PC-9 (cell line): ENCODE results near the gene SNRNP70. TPM values are rescaled to one million over a fixed set of nuclear protein-coding genes. Genes with fewer than 3 reads are reported as not detected.

ENCODE experiments used
- BruUV-seq: library from RNA; stranded (reverse); fragments of 400-500 nt; replicated peaks from 2 replicates; lab custom pipeline; 2021; lab: Mats Ljungman, UMichigan
- CTCF ChIA-PET: fragments of 300-600 bp; sonication (Branson Sonifier 250); formaldehyde crosslinking; loops from one replicate; lab custom pipeline; 2022; ENCODE audit warnings: antibody characterized with exemption; lab: Charles Lee
- POLR2A ChIA-PET: fragments of 300-600 bp; sonication (Branson Sonifier 250); formaldehyde crosslinking; loops from one replicate; lab custom pipeline; 2022; ENCODE audit warnings: antibody characterized with exemption; ENCODE audit not compliant: unreplicated experiment; lab: Charles Lee
- DNase-seq, 2 experiments: peaks; one replicate each; pipeline versions ENCODE4 v3.0.0 to v3.0.0-alpha.2; 2015 to 2022; ENCODE audit warnings: mixed read lengths in 1 of 2
- H2AFZ ChIP-seq: fragments of 200-600 bp; sonication (generic); 2 replicates; pipeline ENCODE4 v1.8.1; 2017; ENCODE audit warnings: antibody characterized with exemption
- H3F3A ChIP-seq: fragments of 200-600 bp; sonication (generic); 2 replicates; pipeline ENCODE4 v1.8.1; 2017; ENCODE audit warnings: antibody characterized with exemption, mild to moderate bottlenecking, low read depth; ENCODE audit not compliant: insufficient read depth
- H3K27ac ChIP-seq: fragments of 200-600 bp; sonication (generic); 2 replicates; pipeline ENCODE4 v1.6.1; 2016; ENCODE audit warnings: mixed run types
- H3K27me3 ChIP-seq: fragments of 200-600 bp; sonication (generic); 2 replicates; pipeline ENCODE4 v1.6.1; 2016; ENCODE audit warnings: low read depth, mixed run types; ENCODE audit not compliant: insufficient read depth
- H3K36me3 ChIP-seq: fragments of 200-600 bp; sonication (generic); 2 replicates; pipeline ENCODE4 v1.6.1; 2016; ENCODE audit warnings: low read depth, mixed run types
- H3K4me1 ChIP-seq: fragments of 200-600 bp; sonication (generic); replicated peaks from 2 replicates; pipeline ENCODE4 v1.6.1; 2016; ENCODE audit warnings: mixed run types; ENCODE audit not compliant: insufficient read depth
- H3K4me2 ChIP-seq: fragments of 200-600 bp; sonication (generic); 2 replicates; pipeline ENCODE4 v1.6.1; 2017; ENCODE audit warnings: mixed run types
- H3K4me3 ChIP-seq: fragments of 200-600 bp; sonication (generic); 2 replicates; pipeline ENCODE4 v1.6.1; 2016; ENCODE audit warnings: mixed run types
- H3K79me2 ChIP-seq: fragments of 200-600 bp; sonication (generic); 2 replicates; pipeline ENCODE4 v1.6.1; 2017; ENCODE audit warnings: low read depth, mixed run types
- H3K9me2 ChIP-seq: fragments of 200-600 bp; sonication (generic); 2 replicates; pipeline ENCODE4 v1.8.1; 2017; ENCODE audit warnings: mild to moderate bottlenecking; ENCODE audit not compliant: insufficient read depth
- H3K9me3 ChIP-seq: fragments of 200-600 bp; sonication (generic); 2 replicates; pipeline ENCODE4 v1.8.1; 2016; ENCODE audit warnings: low read depth; ENCODE audit not compliant: insufficient read depth
- H4K20me1 ChIP-seq: fragments of 200-600 bp; sonication (generic); 2 replicates; pipeline ENCODE4 v1.8.1; 2017; ENCODE audit not compliant: insufficient read depth
- CTCF ChIP-seq: fragments of 200-600 bp; sonication (generic); conservative IDR thresholded peaks from 2 replicates; pipeline ENCODE4 v1.6.1; 2017; ENCODE audit warnings: mixed run types, antibody characterized with exemption, mild to moderate bottlenecking, moderate library complexity
- EZH2 ChIP-seq: fragments of 200-600 bp; sonication (generic); IDR thresholded peaks from 2 replicates; pipeline ENCODE4 v1.8.0; 2017; ENCODE audit warnings: antibody characterized with exemption, low read depth
- intact Hi-C: fragments of 100-400 bp; cut with micrococcal nuclease; formaldehyde crosslinking; loops from one replicate; pipeline ENCODE4 v1.10.0; 2022; ENCODE audit not compliant: unreplicated experiment
- total RNA-seq: library from RNA; stranded (reverse); gene quantifications from 2 replicates; pipeline ENCODE4 v1.2.3, GENCODE V29; 2021

SNRNP70 gene
- total RNA-seq, 1 experiment from 2014 or later: 199 TPM

- Histone ChIP-seq H3K27me3 (no peaks in the 10 kb centered on the region), H3K4me2 (no peak overlapping the region)
These were observed 26.7 kb upstream of the SNRNP70 start for GRCh38 chr19:49058562-49058961.

GRCh38 chr19:49059053-49059452, 26.2 kb upstream of the SNRNP70 start:
- no peak overlapping the region for H2AFZ ChIP-seq
- peaks cover 28% of the 10 kb centered on the region for H3F3A ChIP-seq
- intact Hi-C loops: loop anchor here (5.0 kb wide), 1 partner anchor 42 kb away; the partner anchor contains the start of gene LHB
- POLR2A ChIA-PET: no interaction called here
- no peak overlapping the region for H3K4me2 ChIP-seq
- H3K9me2 ChIP-seq: no peaks in the 10 kb centered on the region
- H3K36me3 ChIP-seq: no peaks in the 10 kb centered on the region
- no peak for DNase-seq
- no peaks in the 10 kb centered on the region for H3K9me3 ChIP-seq
- H3K4me1 ChIP-seq: 0 out of 2 replicates have a peak, but pooled peaks cover 12% of the 10 kb centered on the region
- CTCF ChIA-PET: no interaction called here
- H3K27ac ChIP-seq: no peak overlapping the region
- BruUV-seq: no TSS peak
- H4K20me1 ChIP-seq: no peaks in the 10 kb centered on the region
- no peaks in the 10 kb centered on the region for H3K27me3 ChIP-seq
- H3K79me2 ChIP-seq: no peaks in the 10 kb centered on the region
- TF ChIP-seq EZH2 (no peak), CTCF (no peak)
- H3K4me3 ChIP-seq: no peak overlapping the region

More at GRCh38 chr19:49058562-49058961, 26.7 kb upstream of the SNRNP70 start:
- Histone ChIP-seq H3K79me2 (no peaks in the 10 kb centered on the region), H4K20me1 (no peaks in the 10 kb centered on the region), H3K9me2 (no peaks in the 10 kb centered on the region), H3F3A (peaks cover 23% of the 10 kb centered on the region), H3K36me3 (no peaks in the 10 kb centered on the region), H2AFZ (no peak overlapping the region), H3K4me1 (0 out of 2 replicates have a peak, but pooled peaks cover 10% of the 10 kb centered on the region), H3K9me3 (no peaks in the 10 kb centered on the region), H3K27ac (no peak overlapping the region), H3K4me3 (no peak overlapping the region)
- intact Hi-C loops: loop anchor here (5.0 kb wide), 1 partner anchor 41 kb away; the partner anchor contains the start of gene LHB
- no TSS peak for BruUV-seq
- POLR2A ChIA-PET: no interaction called here
- no peak for TF ChIP-seq EZH2
- no peak for TF ChIP-seq CTCF
- no peak for DNase-seq
- CTCF ChIA-PET: no interaction called here

GRCh38 chr19:49061000-49061399, 24.3 kb upstream of the SNRNP70 start:
- BruUV-seq: no TSS peak
- POLR2A ChIA-PET: no interaction called here

More at GRCh38 chr19:49061000-49061399, 24.3 kb upstream of the SNRNP70 start:
- Histone ChIP-seq H3K9me3 (no peaks in the 10 kb centered on the region), H3K79me2 (no peaks in the 10 kb centered on the region), H3K27me3 (0 out of 2 replicates have a peak, but pooled peaks cover under 1% of the 10 kb centered on the region), H3K36me3 (no peaks in the 10 kb centered on the region), H3K4me3 (no peak overlapping the region), H3K9me2 (no peaks in the 10 kb centered on the region), H2AFZ (no peak overlapping the region), H3K4me2 (no peak overlapping the region), H3K4me1 (peaks cover 17% of the 10 kb centered on the region; the same call in 1 of the 2 replicates), H3K27ac (no peak overlapping the region), H3F3A (peaks cover 33% of the 10 kb centered on the region), H4K20me1 (no peaks in the 10 kb centered on the region)
- intact Hi-C loops: no loop called here
- no peak for DNase-seq
- TF ChIP-seq EZH2 (no peak), CTCF (no peak)
- CTCF ChIA-PET: no interaction called here
